Activated CD8-positive, alpha-beta memory T cell treated with anti-CD3 and anti-CD28 coated beads, Interleukin-2, amount 50 U/mL, for 24 hours (primary cell): ENCODE measurements around the gene SLC24A4.
"Not testable (repeated sequence)": the region's sequence is repeated elsewhere in the genome, so short reads cannot be mapped to it uniquely, and the experiment has no call there.

Experiments
- DNase-seq: peaks from one replicate; pipeline ENCODE4 v3.0.0-alpha.2; 2020; ENCODE audit errors: extremely low read depth

SLC24A4 gene

GRCh38 chr14:92519246-92520101 lies 196.5 kb downstream of the SLC24A4 start:
- no peak for DNase-seq

GRCh38 chr14:92520102-92521057 lies 197.4 kb downstream of the SLC24A4 start:
- DNase-seq: no peak

- no peak for DNase-seq
Observed at GRCh38 chr14:92521058-92521415, 198.1 kb downstream of the SLC24A4 start.

GRCh38 chr14:92523752-92524151 lies 200.8 kb downstream of the SLC24A4 start:
- DNase-seq: no peak

GRCh38 chr14:92524602-92525185 lies 201.7 kb downstream of the SLC24A4 start:
- DNase-seq: no peak

- DNase-seq: no peak
Observed at GRCh38 chr14:92525322-92526095, 202.5 kb downstream of the SLC24A4 start.

- no peak for DNase-seq
Observed at GRCh38 chr14:92527721-92528120, 204.8 kb downstream of the SLC24A4 start.

- DNase-seq: no peak
Observed at GRCh38 chr14:92528486-92529100, 205.6 kb downstream of the SLC24A4 start.

- no peak for DNase-seq
Observed at GRCh38 chr14:92529903-92530302, 206.9 kb downstream of the SLC24A4 start.

- DNase-seq: peak; percentile 74
Observed at GRCh38 chr14:92531106-92531873, 208.3 kb downstream of the SLC24A4 start.

GRCh38 chr14:92532490-92533163 lies 209.7 kb downstream of the SLC24A4 start:
- DNase-seq: no peak

- no peak for DNase-seq
Observed at GRCh38 chr14:92534932-92535643, 212.1 kb downstream of the SLC24A4 start.

GRCh38 chr14:92536231-92536630 lies 213.3 kb downstream of the SLC24A4 start:
- not testable (repeated sequence) for DNase-seq

GRCh38 chr14:92538412-92538985 lies 215.5 kb downstream of the SLC24A4 start:
- no peak for DNase-seq

GRCh38 chr14:92539419-92539818 lies 216.5 kb downstream of the SLC24A4 start:
- DNase-seq: no peak

- DNase-seq: no peak
Observed at GRCh38 chr14:92539875-92540274, 216.9 kb downstream of the SLC24A4 start.

- no peak for DNase-seq
Observed at GRCh38 chr14:92540472-92541048, 217.6 kb downstream of the SLC24A4 start.
